Activated T-cell treated with anti-CD3 and anti-CD28 coated beads, Interleukin-2, amount 50 U/mL, for 1 hour (primary cell): ENCODE measurements around the gene CP.
A peak's percentile ranks its signal among the peaks of the same experiment; 100 is the strongest.

ENCODE experiments used
- DNase-seq: peaks from one replicate; pipeline ENCODE4 v3.0.0-alpha.2; 2020

The CP gene

GRCh38 chr3:149179220-149179619 is 42.4 kb downstream of the CP start:
- DNase-seq = no peak

GRCh38 chr3:149177122-149177521 is 44.5 kb downstream of the CP start:
- no peak for DNase-seq

GRCh38 chr3:149174901-149175300 is 46.7 kb downstream of the CP start:
- no peak for DNase-seq

- no peak for DNase-seq
These were observed 51.0 kb downstream of the CP start for GRCh38 chr3:149170672-149171071.

GRCh38 chr3:149167898-149168297 is 53.7 kb downstream of the CP start:
- no peak for DNase-seq

GRCh38 chr3:149163066-149163465 is 58.6 kb downstream of the CP start:
- no peak for DNase-seq

GRCh38 chr3:149162007-149162406 is 59.6 kb downstream of the CP start:
- no peak for DNase-seq

- DNase-seq = no peak
These were observed 60.8 kb downstream of the CP start for GRCh38 chr3:149160754-149161300.

- no peak for DNase-seq
These were observed 68.2 kb downstream of the CP start for GRCh38 chr3:149153402-149153801.

- no peak for DNase-seq
These were observed 69.2 kb downstream of the CP start for GRCh38 chr3:149152420-149152819.

GRCh38 chr3:149151843-149152242 is 69.8 kb downstream of the CP start:
- DNase-seq = no peak

GRCh38 chr3:149150436-149150835 is 71.2 kb downstream of the CP start:
- no peak for DNase-seq

- DNase-seq = no peak
These were observed 75.7 kb downstream of the CP start for GRCh38 chr3:149145974-149146373.

GRCh38 chr3:149145356-149145755 is 76.3 kb downstream of the CP start:
- DNase-seq = no peak

GRCh38 chr3:149142682-149143081 is 78.9 kb downstream of the CP start:
- DNase-seq = no peak

GRCh38 chr3:149134575-149134974 is 87.1 kb downstream of the CP start:
- no peak for DNase-seq

- DNase-seq = no peak
These were observed 90.0 kb downstream of the CP start for GRCh38 chr3:149131589-149131988.

GRCh38 chr3:149129326-149130205 is 92.1 kb downstream of the CP start, which contains the start of gene HPS3:
HPS3 (plus strand) TSS chr3:149129638; CDS start chr3:149129724, 86 bp downstream.
- peak; percentile 82 for DNase-seq

GRCh38 chr3:149128821-149129220 is 92.8 kb downstream of the CP start:
- no peak for DNase-seq

- DNase-seq = no peak
These were observed 98.7 kb downstream of the CP start for GRCh38 chr3:149122721-149123578.
